Adipocyte (in vitro differentiated cells): Measurements from ENCODE around the gene ETNK2.

Source experiments
- DNase-seq: peaks from one replicate; pipeline ENCODE4 v3.0.0-alpha.2; 2015; ENCODE audit warnings: low read depth
- H3K27me3 ChIP-seq: replicated peaks from 2 replicates; pipeline ENCODE4 v1.7.0; 2013; ENCODE audit warnings: mild to moderate bottlenecking, low read length, moderate library complexity; ENCODE audit not compliant: control insufficient read depth, insufficient read depth
- H3K36me3 ChIP-seq: 2 replicates; pipeline ENCODE4 v1.7.0; 2013; ENCODE audit warnings: low read length, mild to moderate bottlenecking, moderate library complexity; ENCODE audit not compliant: control insufficient read depth, insufficient read depth, severe bottlenecking
- H3K4me1 ChIP-seq: 2 replicates; pipeline ENCODE4 v1.7.0; 2013; ENCODE audit warnings: mild to moderate bottlenecking, low read length, moderate library complexity; ENCODE audit not compliant: control insufficient read depth, insufficient read depth
- H3K4me3 ChIP-seq: 2 replicates; pipeline ENCODE4 v1.7.0; 2013; ENCODE audit warnings: mild to moderate bottlenecking, low read length, moderate library complexity
- H3K9ac ChIP-seq: 2 replicates; pipeline ENCODE4 v1.7.0; 2013; ENCODE audit warnings: mild to moderate bottlenecking, low read length, moderate library complexity
- H3K9me3 ChIP-seq: 2 replicates; pipeline ENCODE4 v1.7.0; 2013; ENCODE audit warnings: mild to moderate bottlenecking, low read length, moderate library complexity; ENCODE audit not compliant: control insufficient read depth

Gene ETNK2

GRCh38 chr1:204154568-204155255 is 2.9 kb upstream of the ETNK2 start:
- Histone ChIP-seq H3K36me3 (no peaks in the 10 kb centered on the region), H3K27me3 (peaks cover 49% of the 10 kb centered on the region), H3K4me3 (no peak overlapping the region), H3K9me3 (no peaks in the 10 kb centered on the region), H3K4me1 (peaks cover 6% of the 10 kb centered on the region), H3K9ac (no peak overlapping the region)
- no peak for DNase-seq

GRCh38 chr1:204153667-204154066 is 1.8 kb upstream of the ETNK2 start:
- no peak for DNase-seq
- peaks cover 39% of the 10 kb centered on the region for H3K27me3 ChIP-seq
- no peak overlapping the region for H3K4me3 ChIP-seq
- H3K9ac ChIP-seq, result no peak overlapping the region
- peaks cover 6% of the 10 kb centered on the region for H3K4me1 ChIP-seq
- H3K9me3 ChIP-seq, result no peaks in the 10 kb centered on the region
- H3K36me3 ChIP-seq, result no peaks in the 10 kb centered on the region

- Histone ChIP-seq H3K27me3 (peaks cover 35% of the 10 kb centered on the region), H3K9me3 (no peaks in the 10 kb centered on the region), H3K4me1 (peaks cover 6% of the 10 kb centered on the region), H3K36me3 (no peaks in the 10 kb centered on the region), H3K9ac (no peak overlapping the region), H3K4me3 (peak overlapping the region; percentile 78)
- DNase-seq, result peak; percentile 18
These were observed 633 bp upstream of the ETNK2 start for GRCh38 chr1:204152310-204153044.

- Histone ChIP-seq H3K4me3 (peak overlapping the region; percentile 78), H3K36me3 (no peaks in the 10 kb centered on the region), H3K9me3 (no peaks in the 10 kb centered on the region), H3K9ac (peak overlapping the region; percentile 59), H3K4me1 (peaks cover 6% of the 10 kb centered on the region), H3K27me3 (peaks cover 25% of the 10 kb centered on the region)
- DNase-seq, result peak; percentile 4
These were observed 917 bp downstream of the ETNK2 start for GRCh38 chr1:204150702-204151551.

GRCh38 chr1:204149635-204150565 is 1.9 kb downstream of the ETNK2 start:
- no peaks in the 10 kb centered on the region for H3K36me3 ChIP-seq
- peaks cover 15% of the 10 kb centered on the region for H3K27me3 ChIP-seq
- peaks cover 6% of the 10 kb centered on the region for H3K4me1 ChIP-seq
- no peak overlapping the region for H3K4me3 ChIP-seq
- peak; percentile 15 for DNase-seq
- H3K9ac ChIP-seq, result no peak overlapping the region
- H3K9me3 ChIP-seq, result no peaks in the 10 kb centered on the region

GRCh38 chr1:204149107-204149506 is 2.7 kb downstream of the ETNK2 start:
- no peak overlapping the region for H3K4me3 ChIP-seq

GRCh38 chr1:204147406-204148383 is 4.1 kb downstream of the ETNK2 start:
- Histone ChIP-seq H3K9me3 (no peaks in the 10 kb centered on the region), H3K4me3 (no peak overlapping the region), H3K4me1 (peaks cover 6% of the 10 kb centered on the region), H3K27me3 (no peaks in the 10 kb centered on the region), H3K9ac (no peak overlapping the region), H3K36me3 (no peaks in the 10 kb centered on the region)
- no peak for DNase-seq

More at GRCh38 chr1:204149107-204149506, 2.7 kb downstream of the ETNK2 start:
- peaks cover 6% of the 10 kb centered on the region for H3K4me1 ChIP-seq
- no peaks in the 10 kb centered on the region for H3K9me3 ChIP-seq
- no peak overlapping the region for H3K9ac ChIP-seq
- peak; percentile 8 for DNase-seq
- peaks cover 7% of the 10 kb centered on the region for H3K27me3 ChIP-seq
- H3K36me3 ChIP-seq, result no peaks in the 10 kb centered on the region

GRCh38 chr1:204146965-204147364 is 4.9 kb downstream of the ETNK2 start:
- H3K9ac ChIP-seq, result no peak overlapping the region
- H3K9me3 ChIP-seq, result no peaks in the 10 kb centered on the region
- H3K36me3 ChIP-seq, result no peaks in the 10 kb centered on the region
- H3K27me3 ChIP-seq, result peaks cover 4% of the 10 kb centered on the region
- DNase-seq, result no peak
- no peak overlapping the region for H3K4me3 ChIP-seq
- peaks cover 6% of the 10 kb centered on the region for H3K4me1 ChIP-seq

- Histone ChIP-seq H3K4me3 (no peak overlapping the region), H3K9me3 (no peaks in the 10 kb centered on the region), H3K4me1 (peaks cover 6% of the 10 kb centered on the region), H3K9ac (no peak overlapping the region), H3K27me3 (peaks cover 11% of the 10 kb centered on the region), H3K36me3 (no peaks in the 10 kb centered on the region)
- no peak for DNase-seq
These were observed 5.5 kb downstream of the ETNK2 start for GRCh38 chr1:204146309-204146708.
